ENCODE data around the gene COMMD3. TPM values are rescaled to one million over a fixed set of nuclear protein-coding genes. Genes with fewer than 3 reads are reported as not detected.

COMMD3 gene
- total RNA-seq, 5 donors from 2014 or later (not counting 1 experiment from before 2014, with no cell fraction given) = 25.2 to 57.2 (median 49.7) TPM

GRCh38 chr10:22342421-22342820, 26.2 kb downstream of the COMMD3 start:
- no peaks in the 10 kb centered on the region for H3K36me3 ChIP-seq (ENCODE audit: control insufficient read depth in 2 of 2, extremely low read depth in 1 of 2, insufficient read depth in 1 of 2, low read length in 1 of 2)
- H3K27ac ChIP-seq (ENCODE audit: low read length) = no peak overlapping the region
- WGBS (ENCODE audit: insufficient coverage) = no CpG with 5 or more reads among the region's 3 CpGs
- no peak for ATAC-seq (replicated peaks in 1 of 4)
- no peak for DNase-seq
- Mint-ChIP-seq H3K9me3 (peaks cover 0 to 4% (median 2%) of the 10 kb centered on the region in 3 donors), H3K4me1 (peaks cover 7 to 25% (median 15%) of the 10 kb centered on the region in 3 donors), H3K27ac (no peak overlapping the region), H3K4me3 (peak overlapping the region in 1 of 3 donors; percentile 79), H3K27me3 (peaks cover 66 to 80% of the 10 kb centered on the region in 2 donors), H3K36me3 (peaks cover 3% of the 10 kb centered on the region)
- peaks cover 9 to 26% of the 10 kb centered on the region in 2 experiments for H3K4me1 ChIP-seq (ENCODE audit: control insufficient read depth in 1 of 2, extremely low read depth in 1 of 2, insufficient read depth in 2 of 2, low read length in 2 of 2)
- peaks cover 30 to 38% of the 10 kb centered on the region in 2 experiments for H3K27me3 ChIP-seq (replicated peaks in 1 of 2; ENCODE audit: control insufficient read depth in 2 of 2, extremely low read depth in 1 of 2, insufficient read depth in 2 of 2, low read length in 1 of 2)
- H3K4me3 ChIP-seq (ENCODE audit: control insufficient read depth in 1 of 2, extremely low read depth in 1 of 2, low read length in 1 of 2) = no peak overlapping the region
- H3K9me3 ChIP-seq = peaks cover 7% of the 10 kb centered on the region
- POLR2A ChIA-PET = no interaction called here
- CTCF ChIA-PET = no interaction called here

DNA sequence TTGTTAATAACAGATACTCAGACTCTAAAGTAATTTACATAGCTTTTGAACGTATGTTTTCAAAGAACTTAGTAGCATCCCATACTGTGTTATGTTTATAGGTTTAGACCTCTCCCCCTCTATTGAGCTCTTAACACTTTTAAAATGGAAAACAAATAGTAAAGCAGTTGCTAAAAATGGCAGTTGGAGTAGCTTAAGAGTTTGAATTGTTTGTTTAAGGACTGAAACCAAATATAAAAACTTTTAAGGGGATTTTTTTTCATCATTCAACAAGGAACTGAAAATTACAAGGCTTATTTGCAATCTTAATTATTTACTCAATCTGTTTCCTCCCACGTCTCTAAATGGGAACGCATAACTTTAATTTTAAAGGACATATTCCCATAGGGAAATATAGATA, 27.5 kb downstream of the COMMD3 start:
- no peak for ATAC-seq (replicated peaks in 1 of 4)
- Histone ChIP-seq H3K4me1 (ENCODE audit: control insufficient read depth in 1 of 2, extremely low read depth in 1 of 2, insufficient read depth in 2 of 2, low read length in 2 of 2) (peaks cover 9 to 26% of the 10 kb centered on the region in 2 experiments), H3K9me3 (peaks cover 7% of the 10 kb centered on the region), H3K27me3 (replicated peaks in 1 of 2; ENCODE audit: control insufficient read depth in 2 of 2, extremely low read depth in 1 of 2, insufficient read depth in 2 of 2, low read length in 1 of 2) (peaks cover 27 to 33% of the 10 kb centered on the region in 2 experiments), H3K4me3 (ENCODE audit: control insufficient read depth in 1 of 2, extremely low read depth in 1 of 2, low read length in 1 of 2) (no peak overlapping the region), H3K36me3 (ENCODE audit: control insufficient read depth in 2 of 2, extremely low read depth in 1 of 2, insufficient read depth in 1 of 2, low read length in 1 of 2) (no peaks in the 10 kb centered on the region), H3K27ac (ENCODE audit: low read length) (no peak overlapping the region)
- no peak for DNase-seq
- Mint-ChIP-seq H3K27ac (no peak overlapping the region), H3K9me3 (peaks cover 0 to 4% (median 2%) of the 10 kb centered on the region in 3 donors), H3K27me3 (peaks cover 54 to 73% of the 10 kb centered on the region in 2 donors), H3K4me3 (no peak overlapping the region), H3K4me1 (peaks cover 7 to 24% (median 15%) of the 10 kb centered on the region in 3 donors), H3K36me3 (peaks cover 3% of the 10 kb centered on the region)
- ChIA-PET POLR2A (interaction anchor here (0.6 kb wide), 2 partner anchors 35 to 295 kb away, joined by 3 read pairs; no protein-coding TSS in a partner anchor), CTCF (interaction anchor here (0.5 to 1.0 kb wide), 3 partner anchors 86 to 361 kb away, joined by 3 read pairs; no protein-coding TSS in a partner anchor)
- no CpG with 5 or more reads among the region's 3 CpGs for WGBS (ENCODE audit: insufficient coverage)

DNA sequence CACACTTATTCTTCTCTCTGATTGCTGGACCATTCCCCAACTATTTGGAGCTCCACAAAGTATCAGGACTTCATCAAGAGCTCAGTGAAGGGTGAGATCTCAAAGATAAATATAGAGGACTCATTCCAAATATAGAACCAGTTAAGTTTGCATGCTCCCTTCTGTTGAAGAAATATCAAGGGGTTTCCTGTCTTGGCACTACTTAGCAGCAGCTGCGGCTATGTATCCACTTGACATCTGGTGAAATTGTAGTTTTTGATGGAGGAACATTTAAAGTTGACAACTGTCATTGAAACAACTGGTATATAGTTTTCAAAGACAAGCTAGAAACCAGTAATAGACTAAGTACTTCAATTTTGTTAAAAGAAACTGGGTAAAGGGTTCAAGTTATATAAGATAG, 28.1 kb downstream of the COMMD3 start:
- H3K4me3 Mint-ChIP-seq = peak overlapping the region in 1 of 3 donors; percentile 25
- H3K4me3 ChIP-seq (ENCODE audit: control insufficient read depth in 1 of 2, extremely low read depth in 1 of 2, low read length in 1 of 2) = no peak overlapping the region
- peaks cover 22 to 36% of the 10 kb centered on the region in 2 experiments for H3K27me3 ChIP-seq (replicated peaks in 1 of 2; ENCODE audit: control insufficient read depth in 2 of 2, extremely low read depth in 1 of 2, insufficient read depth in 2 of 2, low read length in 1 of 2)
- no peak overlapping the region for H3K27ac ChIP-seq (ENCODE audit: low read length)
- peak in 1 of 35 experiments; percentile 21 for DNase-seq
- peaks cover 9 to 26% of the 10 kb centered on the region in 2 experiments for H3K4me1 ChIP-seq (ENCODE audit: control insufficient read depth in 1 of 2, extremely low read depth in 1 of 2, insufficient read depth in 2 of 2, low read length in 2 of 2)
- H3K36me3 Mint-ChIP-seq = peaks cover 3% of the 10 kb centered on the region
- WGBS (ENCODE audit: insufficient coverage) = 17% methylated on average over 1 of the region's 1 CpG
- ATAC-seq (replicated peaks in 1 of 4) = no peak
- POLR2A ChIA-PET = interaction anchor here in 1 of 2 donors (0.6 kb wide), 1 partner anchor 10 kb away, joined by 3 read pairs; no protein-coding TSS in a partner anchor
- no peaks in the 10 kb centered on the region for H3K36me3 ChIP-seq (ENCODE audit: control insufficient read depth in 2 of 2, extremely low read depth in 1 of 2, insufficient read depth in 1 of 2, low read length in 1 of 2)
- CTCF ChIA-PET = interaction anchor here in 1 of 2 donors (1.0 kb wide), 1 partner anchor 85 kb away, joined by 3 read pairs; no protein-coding TSS in a partner anchor
- peak overlapping the region in 1 of 2 donors; percentile 74 for H3K27ac Mint-ChIP-seq
- H3K9me3 ChIP-seq = peaks cover 7% of the 10 kb centered on the region
- peaks cover 7 to 24% (median 15%) of the 10 kb centered on the region in 3 donors for H3K4me1 Mint-ChIP-seq
- H3K9me3 Mint-ChIP-seq = peaks cover 0 to 4% (median 2%) of the 10 kb centered on the region in 3 donors
- H3K27me3 Mint-ChIP-seq = peaks cover 51 to 69% of the 10 kb centered on the region in 2 donors

- peaks cover 7% of the 10 kb centered on the region for H3K9me3 ChIP-seq
- ATAC-seq (replicated peaks in 1 of 4) = no peak
- 19% methylated on average over 26 of the region's 26 CpGs for WGBS (ENCODE audit: insufficient coverage)
- CTCF ChIA-PET = interaction anchor here in 1 of 2 donors (1.0 kb wide), 1 partner anchor 84 kb away, joined by 3 read pairs; no protein-coding TSS in a partner anchor
- H3K36me3 ChIP-seq (ENCODE audit: control insufficient read depth in 2 of 2, extremely low read depth in 1 of 2, insufficient read depth in 1 of 2, low read length in 1 of 2) = no peaks in the 10 kb centered on the region
- H3K27me3 ChIP-seq (replicated peaks in 1 of 2; ENCODE audit: control insufficient read depth in 2 of 2, extremely low read depth in 1 of 2, insufficient read depth in 2 of 2, low read length in 1 of 2) = peaks cover 21 to 36% of the 10 kb centered on the region in 2 experiments
- POLR2A ChIA-PET = interaction anchor here (0.6 kb wide), 2 partner anchors 10 to 826 kb away, joined by 3 read pairs; no protein-coding TSS in a partner anchor
- DNase-seq = peak in 1 of 35 experiments; percentile 23
- no peak overlapping the region for H3K27ac ChIP-seq (ENCODE audit: low read length)
- H3K27ac Mint-ChIP-seq = peak overlapping the region; percentile 16 to 74
- peaks cover 51 to 63% of the 10 kb centered on the region in 2 donors for H3K27me3 Mint-ChIP-seq
- peaks cover 0 to 4% (median 2%) of the 10 kb centered on the region in 3 donors for H3K9me3 Mint-ChIP-seq
- H3K4me3 Mint-ChIP-seq = peak overlapping the region in 2 of 3 donors; percentile 24 to 25
- peaks cover 3% of the 10 kb centered on the region for H3K36me3 Mint-ChIP-seq
- peaks cover 5 to 22% (median 11%) of the 10 kb centered on the region in 3 donors for H3K4me1 Mint-ChIP-seq
- peak overlapping the region in 1 of 2 donors; percentile 47 for H3K4me3 ChIP-seq (ENCODE audit: control insufficient read depth in 1 of 2, extremely low read depth in 1 of 2, low read length in 1 of 2)
- H3K4me1 ChIP-seq (ENCODE audit: control insufficient read depth in 1 of 2, extremely low read depth in 1 of 2, insufficient read depth in 2 of 2, low read length in 2 of 2) = peaks cover 6 to 24% of the 10 kb centered on the region in 2 experiments
Observed at GRCh38 chr10:22344781-22345300, 28.7 kb downstream of the COMMD3 start.

DNA sequence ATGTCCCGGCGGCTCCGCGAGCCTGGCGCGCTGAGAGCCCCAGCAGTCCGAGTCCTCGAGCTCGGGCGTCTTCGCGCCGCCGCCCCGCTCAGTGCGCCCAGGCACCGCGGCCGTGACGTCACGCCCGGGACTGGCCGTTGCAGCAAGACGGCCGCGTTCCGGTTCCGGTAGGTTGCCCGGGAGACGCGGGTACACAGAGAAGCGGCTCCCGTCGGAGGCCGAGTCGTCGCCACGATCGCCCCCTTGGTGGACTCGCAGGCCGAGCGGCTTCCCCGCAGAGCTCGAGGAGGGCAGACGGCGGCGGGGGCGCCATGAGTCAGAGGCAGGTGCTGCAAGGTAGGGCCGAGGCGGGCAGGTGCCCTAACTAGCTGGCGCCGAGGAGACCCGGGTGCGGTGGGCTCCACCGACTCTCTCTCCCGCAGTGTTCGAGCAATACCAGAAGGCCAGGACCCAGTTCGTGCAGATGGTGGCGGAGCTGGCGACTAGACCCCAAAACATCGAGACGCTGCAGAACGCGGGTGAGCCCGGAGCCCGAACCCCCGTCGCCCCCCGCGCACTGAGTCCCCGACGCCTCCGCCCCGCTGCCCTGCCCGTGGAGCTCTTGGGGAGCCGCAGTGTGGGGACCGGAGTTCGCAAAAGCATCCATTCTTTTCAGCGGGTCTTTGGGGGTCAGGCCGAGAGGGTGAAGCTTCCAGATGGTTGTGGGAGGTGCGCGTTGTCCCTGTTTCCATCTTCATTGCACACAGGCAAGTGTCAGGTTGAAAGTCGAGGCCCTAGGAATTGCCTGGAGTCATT, 29.3 kb downstream of the COMMD3 start, which contains the start of gene SPAG6:
Gene SPAG6 (plus strand): TSS at position 196 of the 795 bp plus-strand sequence. CDS start 116 bp downstream, at position 312.
- POLR2A ChIA-PET = interaction anchor here in 1 of 2 donors (0.6 kb wide), 1 partner anchor 827 kb away, joined by 3 read pairs; no protein-coding TSS in a partner anchor
- no peak within 1 kb of the TSS for H3K27ac ChIP-seq (ENCODE audit: low read length)
- DNase-seq (peak in 14 of 35 experiments; percentile 3 to 60 (median 16)), ATAC-seq (replicated peaks in 1 of 4) (peak in 2 of 4 experiments; percentile 7 to 25)
- Mint-ChIP-seq H3K27me3 (peaks cover 47 to 58% of the 10 kb centered on the region in 2 donors), H3K4me1 (peaks cover 0 to 17% (median 7%) of the 10 kb centered on the region in 3 donors), H3K4me3 (peak within 1 kb of the TSS in 2 of 3 donors; percentile 24 to 25), H3K36me3 (peaks cover 3% of the 10 kb centered on the region), H3K9me3 (peaks cover 0 to 4% (median 2%) of the 10 kb centered on the region in 3 donors), H3K27ac (peak within 1 kb of the TSS; percentile 25 to 74)
- H3K9me3 ChIP-seq = peaks cover 7% of the 10 kb centered on the region
- CTCF ChIA-PET = interaction anchor here in 1 of 2 donors (0.5 kb wide), 1 partner anchor 93 kb away, joined by 4 read pairs; no protein-coding TSS in a partner anchor
- H3K27me3 ChIP-seq (replicated peaks in 1 of 2; ENCODE audit: control insufficient read depth in 2 of 2, extremely low read depth in 1 of 2, insufficient read depth in 2 of 2, low read length in 1 of 2) = peaks cover 21 to 33% of the 10 kb centered on the region in 2 experiments
- peaks cover 4 to 19% of the 10 kb centered on the region in 2 experiments for H3K4me1 ChIP-seq (ENCODE audit: control insufficient read depth in 1 of 2, extremely low read depth in 1 of 2, insufficient read depth in 2 of 2, low read length in 2 of 2)
- no peaks in the 10 kb centered on the region for H3K36me3 ChIP-seq (ENCODE audit: control insufficient read depth in 2 of 2, extremely low read depth in 1 of 2, insufficient read depth in 1 of 2, low read length in 1 of 2)
- WGBS (ENCODE audit: insufficient coverage) = 13% methylated on average over 83 of the region's 83 CpGs
- H3K4me3 ChIP-seq (ENCODE audit: control insufficient read depth in 1 of 2, extremely low read depth in 1 of 2, low read length in 1 of 2) = peak within 1 kb of the TSS in 1 of 2 donors; percentile 47
